CD4-positive, alpha-beta T cell (primary cell): Measurements from ENCODE around the gene LY9. TPM values are rescaled to one million over a fixed set of nuclear protein-coding genes. Genes with fewer than 3 reads are reported as not detected.
"Not testable (repeated sequence)": the region's sequence is repeated elsewhere in the genome, so short reads cannot be mapped to it uniquely, and the experiment has no call there.

ENCODE experiments used
- ATAC-seq: fragments of 200-7000 bp; cut with Tn5 transposase; one replicate; pipeline ENCODE4 v1.10.0; 2022; ENCODE audit warnings: mild to moderate bottlenecking; ENCODE audit not compliant: poor library complexity
- CTCF ChIA-PET: fragments of 350-600 bp; sonication (Branson Sonifier 250); formaldehyde crosslinking; loops from one replicate; lab custom pipeline; 2021; ENCODE audit warnings: antibody characterized with exemption, inconsistent platforms; lab: Charles Lee
- POLR2A ChIA-PET: fragments of 350-600 bp; sonication (Branson Sonifier 250); formaldehyde crosslinking; loops from one replicate; lab custom pipeline; 2021; ENCODE audit warnings: antibody characterized with exemption, inconsistent platforms; lab: Charles Lee
- DNase-seq, 14 experiments: peaks; one replicate each; pipeline ENCODE4 v3.0.0-alpha.2; 2013 to 2020; ENCODE audit warnings: mixed read lengths in 2 of 14
- H3K27ac ChIP-seq, 2 donors: one replicate each; pipeline versions ENCODE4 v1.5.1 to v1.7.0; 2013; ENCODE audit warnings: low read length in 2 of 2, low read depth in 1 of 2, mild to moderate bottlenecking in 1 of 2
- H3K27me3 ChIP-seq, 2 experiments: 1 replicate in 1 of 2; 2 replicates in 1 of 2; pipeline versions ENCODE4 v1.6.1 to v1.7.0; 2013; ENCODE audit warnings: low read length in 2 of 2, control low read depth in 1 of 2, mild to moderate bottlenecking in 1 of 2, moderate library complexity in 1 of 2; ENCODE audit not compliant: insufficient read depth in 2 of 2, control insufficient read depth in 1 of 2
- H3K36me3 ChIP-seq: one replicate; pipeline ENCODE4 v1.6.1; 2013; ENCODE audit warnings: low read length, control low read depth; ENCODE audit not compliant: insufficient read depth
- H3K4me1 ChIP-seq: one replicate; pipeline ENCODE4 v1.6.1; 2013; ENCODE audit warnings: low read length, control low read depth; ENCODE audit not compliant: insufficient read depth
- H3K4me3 ChIP-seq: one replicate; pipeline ENCODE4 v1.5.1; 2013; ENCODE audit warnings: mild to moderate bottlenecking, low read length, moderate library complexity
- H3K9me3 ChIP-seq, 2 experiments: 1 replicate in 1 of 2; 2 replicates in 1 of 2; pipeline versions ENCODE4 v1.6.1 to v1.7.0; 2013; ENCODE audit warnings: low read length in 2 of 2, mild to moderate bottlenecking in 2 of 2, control low read depth in 1 of 2, moderate library complexity in 1 of 2; ENCODE audit not compliant: control insufficient read depth in 1 of 2, insufficient read depth in 1 of 2
- H3K27ac Mint-ChIP-seq: one replicate; pipeline ENCODE4 v1.8.0; 2020; ENCODE audit warnings: mixed read lengths
- H3K27me3 Mint-ChIP-seq: one replicate; pipeline ENCODE4 v1.8.0; 2021; ENCODE audit warnings: mixed read lengths
- H3K36me3 Mint-ChIP-seq: one replicate; pipeline ENCODE4 v1.8.0; 2021; ENCODE audit warnings: low read depth, mixed read lengths
- H3K4me1 Mint-ChIP-seq: one replicate; pipeline ENCODE4 v1.8.0; 2021; ENCODE audit warnings: low read depth, mixed read lengths
- H3K4me3 Mint-ChIP-seq: one replicate; pipeline ENCODE4 v1.8.0; 2020; ENCODE audit warnings: mild to moderate bottlenecking, mixed read lengths
- H3K9me3 Mint-ChIP-seq: one replicate; pipeline ENCODE4 v1.8.0; 2020; ENCODE audit warnings: mixed read lengths
- CTCF ChIP-seq: fragments of 200-600 bp; IDR thresholded peaks from one replicate; pipeline ENCODE4 v1.8.0; 2022; ENCODE audit warnings: antibody characterized with exemption, mild to moderate bottlenecking
- intact Hi-C, 2 experiments: fragments of 100-400 bp; cut with DNase I in 1 of 2; cut with micrococcal nuclease in 1 of 2; formaldehyde crosslinking; loops; one replicate each; pipeline versions ENCODE4 v1.15.1 to v1.9.0; 2023 to 2025; cut with DNase I, micrococcal nuclease
- total RNA-seq, 174 experiments: library from RNA in 2 of 174; stranded (reverse) in 2 of 174; gene quantifications; one replicate each; pipeline ENCODE4 v1.2.3 and lab custom pipeline; 2021 to 2026

LY9 gene
- total RNA-seq, 2 experiments from 2014 or later, result 124 TPM

- Mint-ChIP-seq H3K27me3 (no peaks in the 10 kb centered on the region), H3K4me1 (peaks cover 25% of the 10 kb centered on the region), H3K9me3 (no peaks in the 10 kb centered on the region), H3K27ac (no peak overlapping the region), H3K4me3 (no peak overlapping the region), H3K36me3 (no peaks in the 10 kb centered on the region)
- Histone ChIP-seq H3K9me3 (no peaks in the 10 kb centered on the region), H3K36me3 (no peaks in the 10 kb centered on the region), H3K4me1 (peaks cover 15% of the 10 kb centered on the region), H3K27ac (no peak overlapping the region), H3K27me3 (no peaks in the 10 kb centered on the region), H3K4me3 (no peak overlapping the region)
- intact Hi-C loops, result no loop called here
- TF ChIP-seq CTCF, result no peak
- no peak for ATAC-seq
- no peak for DNase-seq
- POLR2A ChIA-PET, result no interaction called here
- CTCF ChIA-PET, result no interaction called here
These were observed 69.4 kb downstream of the LY9 start for GRCh38 chr1:160865337-160865736.

- no peak for TF ChIP-seq CTCF
- no peak overlapping the region for H3K27ac ChIP-seq
- H3K9me3 Mint-ChIP-seq, result no peaks in the 10 kb centered on the region
- no peak overlapping the region for H3K4me3 Mint-ChIP-seq
- H3K4me1 ChIP-seq, result peaks cover 15% of the 10 kb centered on the region
- H3K27me3 ChIP-seq, result no peaks in the 10 kb centered on the region
- no peaks in the 10 kb centered on the region for H3K36me3 ChIP-seq
- no peaks in the 10 kb centered on the region for H3K9me3 ChIP-seq
- no peaks in the 10 kb centered on the region for H3K27me3 Mint-ChIP-seq
- H3K27ac Mint-ChIP-seq, result no peak overlapping the region
- DNase-seq, result no peak
- intact Hi-C loops, result no loop called here
- H3K36me3 Mint-ChIP-seq, result no peaks in the 10 kb centered on the region
- ChIA-PET CTCF (no interaction called here), POLR2A (no interaction called here)
- H3K4me3 ChIP-seq, result no peak overlapping the region
- peaks cover 25% of the 10 kb centered on the region for H3K4me1 Mint-ChIP-seq
- no peak for ATAC-seq
These were observed 70.2 kb downstream of the LY9 start for GRCh38 chr1:160866001-160866694.

GRCh38 chr1:160866695-160867260 lies 70.8 kb downstream of the LY9 start:
- Histone ChIP-seq H3K4me3 (no peak overlapping the region), H3K4me1 (peaks cover 15% of the 10 kb centered on the region), H3K36me3 (no peaks in the 10 kb centered on the region), H3K27ac (no peak overlapping the region), H3K9me3 (no peaks in the 10 kb centered on the region), H3K27me3 (no peaks in the 10 kb centered on the region)
- TF ChIP-seq CTCF, result no peak
- Mint-ChIP-seq H3K4me3 (no peak overlapping the region), H3K27ac (no peak overlapping the region), H3K27me3 (no peaks in the 10 kb centered on the region), H3K9me3 (no peaks in the 10 kb centered on the region), H3K36me3 (no peaks in the 10 kb centered on the region), H3K4me1 (peaks cover 25% of the 10 kb centered on the region)
- ChIA-PET POLR2A (no interaction called here), CTCF (no interaction called here)
- ATAC-seq, result no peak
- intact Hi-C loops, result no loop called here
- no peak for DNase-seq

- intact Hi-C loops, result loop anchor here in 1 of 2 experiments (2.0 kb wide), 1 partner anchor 25 kb away; no protein-coding TSS in a partner anchor
- H3K27ac ChIP-seq, H3K27me3 Mint-ChIP-seq, H3K4me1 ChIP-seq, POLR2A ChIA-PET, H3K4me3 ChIP-seq, CTCF ChIA-PET, H3K9me3 Mint-ChIP-seq, H3K4me3 Mint-ChIP-seq, H3K9me3 ChIP-seq, ATAC-seq, H3K36me3 Mint-ChIP-seq, H3K36me3 ChIP-seq, H3K27ac Mint-ChIP-seq, H3K27me3 ChIP-seq: not testable (repeated sequence)
- peaks cover 17% of the 10 kb centered on the region for H3K4me1 Mint-ChIP-seq
- peak in 2 of 14 experiments; percentile 35 to 45 for DNase-seq
These were observed 71.7 kb downstream of the LY9 start for GRCh38 chr1:160867651-160868050.
